Measurements from ENCODE around the gene UBA6. TPM values are rescaled to one million over a fixed set of nuclear protein-coding genes. Genes with fewer than 3 reads are reported as not detected.
A peak's percentile ranks its signal among the peaks of the same experiment; 100 is the strongest.
"Not testable (repeated sequence)": the region's sequence is repeated elsewhere in the genome, so short reads cannot be mapped to it uniquely, and the experiment has no call there.

Gene UBA6
- total RNA-seq, result 100 to 1,000 TPM; 116 to 117 TPM

DNA sequence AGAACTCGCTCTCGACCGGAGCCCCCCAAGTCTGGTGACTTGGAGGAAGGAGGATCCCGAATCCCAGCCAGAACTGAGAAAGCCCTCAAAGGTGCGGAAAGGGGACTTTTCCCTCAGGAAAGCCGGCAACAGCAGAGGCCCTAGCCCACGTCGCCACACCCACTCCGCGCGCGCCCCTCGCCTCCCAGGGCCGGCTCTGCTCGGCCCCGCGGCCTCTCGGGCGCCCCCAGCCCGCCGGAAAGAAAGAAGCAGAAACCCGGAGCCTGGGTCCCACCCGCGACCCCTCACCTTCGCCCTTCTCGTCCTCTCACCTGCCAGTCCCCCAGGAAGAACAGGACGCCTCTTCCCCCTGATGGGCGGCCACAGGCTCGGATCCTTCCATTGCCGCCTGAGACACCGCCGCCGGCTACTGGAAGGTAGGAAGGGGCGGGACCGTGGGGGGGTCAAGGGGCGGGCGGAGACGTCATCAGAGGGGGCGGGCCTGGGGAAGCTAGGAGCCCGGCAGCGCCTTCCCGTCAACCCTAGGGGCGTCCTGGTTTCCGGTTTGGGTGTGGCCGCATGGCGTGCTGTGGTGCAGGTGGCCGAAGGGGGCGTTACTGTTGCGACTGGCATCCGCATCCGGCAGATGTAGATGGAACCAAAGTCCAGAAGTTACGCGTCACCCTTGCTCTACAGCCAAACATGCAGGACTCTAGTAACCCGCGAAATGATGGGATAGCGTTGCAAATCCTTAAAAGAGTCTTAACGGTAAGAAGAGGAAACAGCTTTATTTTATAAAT is at the start of gene UBA6:
Gene UBA6 (minus strand): TSS at position 418 of the 779 bp plus-strand sequence. CDS start 36 bp downstream, at position 382.
- peaks cover 52% of the 10 kb centered on the region for H3K36me3 Mint-ChIP-seq (ENCODE audit: low read depth)
- ChIA-PET CTCF (interaction anchor here (0.8 to 1.5 kb wide), 12 partner anchors 13 to 156 kb away, joined by 3 to 8 read pairs (median 4); partner anchors contain the start of genes CENPC and STAP1), POLR2A (interaction anchor here (0.6 to 3.5 kb wide), 18 partner anchors 9 to 177 kb away, joined by 3 to 48 read pairs (median 3); partner anchors contain the start of gene CENPC)
- peaks cover 64% of the 10 kb centered on the region for H3K4me1 Mint-ChIP-seq
- H3K4me3 Mint-ChIP-seq, result peak within 1 kb of the TSS; percentile 96
- peak within 1 kb of the TSS; percentile 97 for H3K27ac Mint-ChIP-seq
- H3K27me3 Mint-ChIP-seq, result no peaks in the 10 kb centered on the region
- peak; percentile 96 for DNase-seq
- peaks cover 15% of the 10 kb centered on the region for H3K9me3 Mint-ChIP-seq

- no peaks in the 10 kb centered on the region for H3K4me1 Mint-ChIP-seq
- no peaks in the 10 kb centered on the region for H3K27me3 Mint-ChIP-seq
- no peak overlapping the region for H3K27ac Mint-ChIP-seq
- POLR2A ChIA-PET, result no interaction called here
- no peak overlapping the region for H3K4me3 Mint-ChIP-seq
- no peak for DNase-seq
- CTCF ChIA-PET, result no interaction called here
- no peaks in the 10 kb centered on the region for H3K36me3 Mint-ChIP-seq (ENCODE audit: low read depth)
- H3K9me3 Mint-ChIP-seq, result no peaks in the 10 kb centered on the region
Measured at GRCh38 chr4:67750691-67751090, 49.7 kb upstream of the UBA6 start.

GRCh38 chr4:67749286-67749685 is 48.3 kb upstream of the UBA6 start:
- POLR2A ChIA-PET, result no interaction called here
- H3K4me3 Mint-ChIP-seq, result no peak overlapping the region
- no peak for DNase-seq
- CTCF ChIA-PET, result no interaction called here
- H3K4me1 Mint-ChIP-seq, result no peaks in the 10 kb centered on the region
- no peaks in the 10 kb centered on the region for H3K36me3 Mint-ChIP-seq (ENCODE audit: low read depth)
- H3K27me3 Mint-ChIP-seq, result no peaks in the 10 kb centered on the region
- H3K9me3 Mint-ChIP-seq, result no peaks in the 10 kb centered on the region
- no peak overlapping the region for H3K27ac Mint-ChIP-seq

DNA sequence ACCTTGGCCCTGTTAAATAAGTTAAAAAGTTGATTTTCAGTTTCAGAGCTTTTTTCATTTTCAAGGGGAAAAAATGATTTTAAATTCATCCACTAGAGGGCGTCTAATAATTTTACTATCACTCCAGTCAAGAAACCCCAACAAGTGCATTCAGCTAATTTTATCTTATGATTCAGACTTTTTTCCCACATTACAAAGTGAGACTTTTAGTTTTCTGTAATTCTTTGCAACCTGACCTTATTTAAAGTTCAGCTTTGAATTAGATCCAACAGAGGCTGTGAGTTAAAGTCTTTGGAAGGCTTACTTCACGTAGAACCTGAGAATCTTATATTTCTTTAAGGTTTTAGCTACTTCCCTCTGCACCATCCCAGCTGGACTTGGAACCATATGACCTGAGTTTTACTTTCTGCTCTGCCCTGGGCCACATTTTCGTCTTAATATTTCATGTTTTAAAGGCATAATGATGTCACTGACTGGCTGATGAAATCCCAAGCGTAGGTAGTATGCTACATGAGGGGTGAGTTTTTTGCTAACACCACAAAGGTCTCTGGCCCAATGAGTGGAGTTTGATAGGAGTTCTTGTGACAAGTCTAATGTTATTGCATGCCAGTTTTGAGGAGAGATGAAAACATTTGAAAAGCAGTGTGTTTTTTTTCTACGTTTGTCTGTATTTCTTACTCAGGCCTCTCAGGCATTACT is 46.0 kb upstream of the UBA6 start:
- Mint-ChIP-seq H3K4me3 (no peak overlapping the region), H3K27ac (no peak overlapping the region), H3K36me3 (ENCODE audit: low read depth) (no peaks in the 10 kb centered on the region), H3K4me1 (peaks cover 4% of the 10 kb centered on the region), H3K9me3 (no peaks in the 10 kb centered on the region), H3K27me3 (no peaks in the 10 kb centered on the region)
- no peak for DNase-seq
- ChIA-PET CTCF (interaction anchor here (0.7 to 2.4 kb wide), 17 partner anchors 8 to 429 kb away, joined by 3 to 9 read pairs (median 3); partner anchors contain the start of gene UBA6), POLR2A (no interaction called here)

DNA sequence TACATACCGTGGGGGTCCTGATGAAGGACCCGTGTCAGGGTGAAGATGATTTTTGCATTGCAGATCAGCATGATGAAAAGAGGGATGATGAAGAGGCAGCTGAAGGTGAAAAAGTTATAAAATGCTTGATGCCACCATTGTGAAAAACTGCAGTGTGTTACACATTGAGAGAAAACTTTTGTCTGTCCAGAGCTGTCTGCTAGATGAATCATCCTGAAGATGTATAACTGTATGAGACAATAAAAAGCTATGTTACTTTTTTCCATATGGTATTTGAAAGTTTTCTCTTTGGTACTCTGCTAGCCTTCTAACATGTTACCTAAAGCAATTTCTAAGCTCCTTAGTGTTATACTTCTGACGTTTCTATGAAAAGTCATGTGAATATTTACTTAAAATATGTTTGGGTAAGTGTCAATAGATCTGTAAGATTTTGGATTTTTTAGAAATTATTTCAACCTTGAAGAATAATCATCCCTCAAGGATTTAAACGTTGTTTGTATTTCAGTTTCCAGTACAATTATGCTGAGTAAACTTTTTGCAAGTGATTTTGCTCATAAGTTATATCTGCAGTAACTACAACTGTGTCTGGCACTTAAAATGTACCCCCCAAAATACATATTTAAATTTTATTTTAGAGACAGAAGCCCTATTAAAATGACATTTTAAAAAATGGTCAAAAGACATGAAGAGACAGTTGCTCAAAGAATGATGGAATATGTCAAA is 43.8 kb upstream of the UBA6 start:
- ChIA-PET CTCF (interaction anchor here (1.4 to 2.4 kb wide), 3 partner anchors 20 to 200 kb away, joined by 4 to 9 read pairs (median 7); partner anchors contain the start of gene CENPC), POLR2A (no interaction called here)
- Mint-ChIP-seq H3K9me3 (no peaks in the 10 kb centered on the region), H3K27me3 (no peaks in the 10 kb centered on the region), H3K27ac (no peak overlapping the region), H3K4me1 (peaks cover 4% of the 10 kb centered on the region), H3K4me3 (no peak overlapping the region), H3K36me3 (ENCODE audit: low read depth) (no peaks in the 10 kb centered on the region)
- no peak for DNase-seq

- no peak overlapping the region for H3K27ac Mint-ChIP-seq
- ChIA-PET CTCF (no interaction called here), POLR2A (no interaction called here)
- no peak overlapping the region for H3K4me3 Mint-ChIP-seq
- no peak for DNase-seq
- H3K36me3 Mint-ChIP-seq (ENCODE audit: low read depth), result peaks cover 3% of the 10 kb centered on the region
- peaks cover 4% of the 10 kb centered on the region for H3K4me1 Mint-ChIP-seq
- no peaks in the 10 kb centered on the region for H3K27me3 Mint-ChIP-seq
- no peaks in the 10 kb centered on the region for H3K9me3 Mint-ChIP-seq
Measured at GRCh38 chr4:67743194-67743593, 42.2 kb upstream of the UBA6 start.

- POLR2A ChIA-PET, result no interaction called here
- Mint-ChIP-seq H3K27me3 (no peaks in the 10 kb centered on the region), H3K27ac (no peak overlapping the region), H3K9me3 (no peaks in the 10 kb centered on the region), H3K4me3 (no peak overlapping the region), H3K36me3 (ENCODE audit: low read depth) (peaks cover 16% of the 10 kb centered on the region), H3K4me1 (no peaks in the 10 kb centered on the region)
- DNase-seq, result no peak
- CTCF ChIA-PET, result no interaction called here
Measured at GRCh38 chr4:67736262-67736661, 35.3 kb upstream of the UBA6 start.

- Mint-ChIP-seq H3K4me1 (no peaks in the 10 kb centered on the region), H3K27ac (no peak overlapping the region), H3K4me3 (no peak overlapping the region), H3K9me3 (no peaks in the 10 kb centered on the region), H3K36me3 (ENCODE audit: low read depth) (peaks cover 23% of the 10 kb centered on the region), H3K27me3 (no peaks in the 10 kb centered on the region)
- no peak for DNase-seq
- ChIA-PET POLR2A (no interaction called here), CTCF (no interaction called here)
Measured at GRCh38 chr4:67735325-67735724, 34.4 kb upstream of the UBA6 start.

GRCh38 chr4:67730511-67730910 is 29.6 kb upstream of the UBA6 start:
- peaks cover 16% of the 10 kb centered on the region for H3K4me1 Mint-ChIP-seq
- H3K27ac Mint-ChIP-seq, H3K4me3 Mint-ChIP-seq, POLR2A ChIA-PET, DNase-seq, H3K9me3 Mint-ChIP-seq, CTCF ChIA-PET, H3K27me3 Mint-ChIP-seq: not testable (repeated sequence)
- H3K36me3 Mint-ChIP-seq (ENCODE audit: low read depth), result peaks cover 39% of the 10 kb centered on the region

DNA sequence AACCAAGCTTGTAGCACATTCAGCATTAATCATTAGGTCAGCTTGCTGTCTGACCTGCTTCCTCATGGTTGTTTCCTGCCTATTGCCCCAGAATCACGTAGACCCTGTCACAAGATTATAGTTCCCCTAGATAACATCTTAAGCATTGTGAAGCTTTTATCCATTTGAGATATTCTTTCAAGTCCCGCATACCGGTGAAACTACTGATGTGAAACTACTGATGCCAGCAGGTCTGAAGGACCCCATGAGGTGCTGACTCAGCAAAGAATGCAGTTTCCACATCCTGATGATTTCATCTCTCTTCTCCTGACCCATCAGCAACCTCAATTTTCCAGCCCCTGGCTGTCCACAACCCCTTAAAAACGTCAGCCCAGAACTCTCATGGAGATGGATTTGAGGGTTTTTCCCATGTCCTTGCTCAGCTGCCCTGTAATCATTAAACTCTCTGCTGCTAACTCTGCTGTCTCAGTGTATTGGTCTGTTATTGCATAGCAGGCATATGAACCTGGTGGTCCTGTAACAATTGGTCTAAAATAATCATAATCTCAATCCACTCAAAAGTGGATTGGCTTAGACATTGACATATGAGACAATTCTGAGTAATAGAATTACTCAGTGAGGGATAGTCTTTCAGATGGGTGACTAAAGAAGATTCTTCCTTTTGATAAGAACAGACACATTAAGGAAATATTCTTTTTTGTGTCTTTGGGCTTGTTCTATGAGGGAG is 26.3 kb upstream of the UBA6 start:
- ChIA-PET POLR2A (interaction anchor here (1.0 to 1.3 kb wide), 2 partner anchors 26 to 27 kb away, joined by 3 read pairs; partner anchors contain the start of gene UBA6), CTCF (interaction anchor here (1.6 kb wide), 1 partner anchor 170 kb away, joined by 3 read pairs; no protein-coding TSS in a partner anchor)
- Mint-ChIP-seq H3K36me3 (ENCODE audit: low read depth) (peaks cover 41% of the 10 kb centered on the region), H3K4me1 (peaks cover 16% of the 10 kb centered on the region), H3K9me3 (peaks cover 7% of the 10 kb centered on the region), H3K4me3 (no peak overlapping the region), H3K27ac (peak overlapping the region; percentile 28), H3K27me3 (no peaks in the 10 kb centered on the region)
- DNase-seq, result no peak

DNA sequence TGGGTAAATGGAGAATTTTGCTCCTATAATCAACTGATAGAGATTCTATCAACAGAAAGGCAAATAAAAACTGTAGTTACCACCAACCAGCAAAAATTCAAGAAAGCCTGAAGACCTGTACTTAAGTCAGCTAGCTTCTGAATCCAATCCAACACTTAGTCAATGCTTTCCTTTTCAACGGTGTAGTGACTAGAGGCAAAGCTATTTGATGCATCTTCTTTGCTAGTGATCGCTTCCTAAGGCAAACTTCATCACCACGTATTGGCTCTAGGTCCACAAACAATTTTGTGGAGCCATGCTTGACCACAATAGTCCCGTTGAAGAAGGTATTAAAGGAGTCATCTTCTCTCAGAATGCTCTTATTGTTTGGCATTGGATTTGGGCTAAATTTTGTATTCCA is 25.0 kb upstream of the UBA6 start:
- ChIA-PET CTCF (no interaction called here), POLR2A (no interaction called here)
- H3K4me3 Mint-ChIP-seq, result no peak overlapping the region
- H3K36me3 Mint-ChIP-seq (ENCODE audit: low read depth), result peaks cover 38% of the 10 kb centered on the region
- peaks cover 20% of the 10 kb centered on the region for H3K4me1 Mint-ChIP-seq
- DNase-seq, result no peak
- H3K27ac Mint-ChIP-seq, result no peak overlapping the region
- peaks cover 7% of the 10 kb centered on the region for H3K9me3 Mint-ChIP-seq
- no peaks in the 10 kb centered on the region for H3K27me3 Mint-ChIP-seq

DNA sequence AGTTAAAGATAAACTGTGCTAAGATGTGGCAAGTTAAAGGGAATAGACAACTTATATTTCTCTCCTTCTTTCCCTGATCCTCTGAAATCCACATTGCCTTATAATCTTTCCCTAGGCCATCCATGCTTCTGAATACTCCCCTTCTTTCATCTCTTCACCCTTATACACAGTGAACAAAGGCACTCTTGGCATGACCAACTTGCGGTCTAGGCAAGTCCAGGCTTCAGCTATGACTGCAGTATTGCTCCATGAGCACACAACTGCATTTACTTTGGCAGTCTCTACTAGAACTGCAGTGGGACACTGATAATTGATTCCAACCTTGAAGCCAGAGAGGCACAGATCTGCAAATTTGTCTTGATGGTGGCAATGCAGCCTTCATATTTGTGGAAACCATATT is 24.2 kb upstream of the UBA6 start:
- Mint-ChIP-seq H3K9me3 (peaks cover 7% of the 10 kb centered on the region), H3K36me3 (ENCODE audit: low read depth) (peaks cover 38% of the 10 kb centered on the region), H3K4me3 (no peak overlapping the region), H3K4me1 (peaks cover 20% of the 10 kb centered on the region), H3K27ac (no peak overlapping the region), H3K27me3 (no peaks in the 10 kb centered on the region)
- DNase-seq, result no peak
- POLR2A ChIA-PET, result no interaction called here
- CTCF ChIA-PET, result no interaction called here
